HG03354 (cell line): ENCODE results near the gene NGDN.
"Not testable (repeated sequence)": the region's sequence is repeated elsewhere in the genome, so short reads cannot be mapped to it uniquely, and the experiment has no call there.

Experiments
- ATAC-seq: cut with Tn5 transposase; IDR thresholded peaks from one replicate; pipeline ENCODE4 v1.9.1; 2021; ENCODE audit warnings: mild to moderate bottlenecking; ENCODE audit not compliant: unreplicated experiment, poor library complexity, severe bottlenecking

NGDN gene

DNA sequence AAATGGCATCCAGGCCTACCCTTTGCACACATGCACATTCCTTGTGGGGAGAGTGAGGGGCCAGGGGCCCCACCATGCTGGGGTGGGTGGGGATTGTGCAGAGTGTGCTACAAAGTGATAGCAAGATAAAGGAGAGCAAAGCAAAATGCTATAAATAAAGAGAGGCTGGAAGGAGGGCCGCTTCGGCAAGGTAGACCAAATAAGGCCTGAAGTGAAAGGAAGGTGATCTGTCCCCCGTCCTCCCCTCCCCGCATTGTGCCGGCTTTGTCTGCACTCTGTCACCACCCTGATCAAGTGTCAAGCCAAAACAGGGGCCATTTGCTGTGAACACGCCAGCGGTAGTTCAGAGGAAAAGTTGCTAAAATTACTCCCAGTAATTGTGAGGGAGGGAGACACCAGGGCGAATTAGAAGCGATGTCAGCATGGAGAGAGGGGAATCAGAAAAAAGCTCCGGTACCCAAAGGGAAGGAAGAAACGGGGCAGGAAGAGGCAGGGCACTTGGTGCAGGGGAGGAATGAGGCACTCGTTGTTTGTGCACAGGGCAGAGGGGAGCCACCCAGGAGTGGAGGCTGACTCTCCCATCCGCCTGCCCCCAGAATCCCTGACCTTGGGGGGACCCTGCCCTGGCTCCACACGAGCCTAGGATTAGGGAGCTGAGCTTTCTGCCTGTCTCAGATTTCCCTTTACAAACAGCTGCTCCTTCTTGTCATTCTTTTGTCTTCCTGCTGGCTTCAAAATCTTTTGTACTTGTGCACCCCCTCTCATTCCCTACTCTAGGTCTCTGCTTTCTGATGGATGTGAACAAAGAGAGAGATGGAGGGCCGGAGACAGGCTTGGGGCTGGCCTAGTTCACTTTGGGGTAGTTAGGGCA is 31.2 kb upstream of the NGDN start:
- no peak for ATAC-seq

DNA sequence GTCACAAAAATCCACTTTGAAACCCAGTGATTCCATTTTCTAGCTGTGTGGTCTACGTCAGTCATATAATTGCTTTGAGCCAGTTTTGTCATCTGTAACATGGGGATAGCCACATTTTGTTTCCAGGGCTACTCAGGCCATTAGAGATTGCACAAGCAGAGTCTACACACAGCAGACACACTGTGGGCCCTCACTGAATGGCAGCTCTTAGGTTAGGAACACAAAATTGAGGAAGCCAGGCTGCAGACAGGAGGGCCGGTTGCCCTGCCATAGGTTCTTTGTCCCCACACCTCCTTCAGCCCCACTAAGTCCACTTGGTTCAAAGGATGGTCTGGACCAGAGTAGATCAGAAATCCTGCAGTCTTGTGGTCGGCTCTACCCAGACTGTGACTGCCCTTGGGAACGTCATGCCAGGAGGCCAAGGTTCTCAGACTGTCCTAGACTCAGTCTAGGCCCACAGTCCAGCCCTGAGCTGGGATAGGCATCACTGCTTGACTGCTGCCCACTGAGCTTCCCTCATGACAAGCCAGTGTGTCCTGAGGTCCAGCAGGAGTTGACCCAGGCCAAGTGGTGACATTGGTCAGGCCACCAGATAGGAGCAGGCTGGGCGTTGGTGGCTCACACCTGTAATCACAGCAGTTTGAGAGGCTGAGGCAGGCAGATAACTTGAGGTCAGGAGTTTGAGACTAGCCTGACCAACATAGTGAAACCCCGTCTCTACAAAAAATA is 30.2 kb upstream of the NGDN start:
- ATAC-seq: no peak

DNA sequence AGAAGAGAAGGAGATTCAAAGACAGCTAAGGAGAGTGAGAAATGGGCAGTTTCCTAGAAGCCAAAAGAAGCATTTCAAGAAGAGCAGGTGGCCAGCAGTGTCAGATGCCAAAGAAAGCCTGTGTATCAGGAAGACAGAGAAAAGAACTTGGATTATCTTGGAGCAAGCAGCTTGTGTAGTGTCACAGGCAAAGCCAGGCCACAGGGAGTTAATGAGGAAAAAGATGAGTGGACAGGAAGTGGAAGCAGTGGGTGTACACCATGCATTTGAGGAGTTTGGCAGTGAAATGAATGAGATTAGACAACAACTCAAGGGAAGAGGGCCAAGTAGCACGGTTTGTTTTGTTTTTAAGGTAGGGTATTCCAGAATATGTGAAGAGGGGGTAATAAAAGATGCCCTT is 28.4 kb upstream of the NGDN start:
- no peak for ATAC-seq

DNA sequence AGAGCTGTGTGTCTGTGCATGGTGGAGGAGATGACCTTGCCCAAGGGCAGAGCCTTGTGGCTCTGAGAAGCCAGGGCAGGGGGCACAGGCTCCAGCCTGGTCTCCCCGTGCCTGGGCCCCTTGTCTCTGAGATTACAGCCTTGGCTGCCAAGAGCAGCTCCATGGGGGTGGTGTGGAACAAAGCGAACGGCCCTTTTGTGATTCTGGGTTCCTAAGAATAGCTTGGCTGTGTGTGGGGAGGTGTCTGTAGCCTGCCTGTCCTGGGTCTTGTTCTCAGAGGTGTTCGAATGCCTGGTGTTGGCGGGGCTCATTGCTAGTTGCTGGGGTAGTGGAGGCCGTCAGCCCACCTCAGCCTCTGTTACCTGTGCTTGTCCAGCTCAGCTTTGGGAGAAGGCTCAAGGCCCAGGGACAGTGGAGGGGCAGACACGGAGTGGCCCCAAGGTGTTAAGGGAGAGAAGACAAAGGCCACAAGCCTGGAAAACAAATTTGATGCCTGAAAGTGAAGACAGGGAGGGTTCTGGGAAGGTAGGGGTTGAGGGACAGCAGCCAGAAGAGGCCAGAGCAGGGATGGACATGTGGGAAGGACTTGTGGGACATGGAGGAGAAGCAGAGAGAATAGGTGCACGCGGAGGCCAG is 26.7 kb upstream of the NGDN start:
- no peak for ATAC-seq

- no peak for ATAC-seq
Measured at GRCh38 chr14:23443411-23443812, 26.1 kb upstream of the NGDN start.

GRCh38 chr14:23443881-23444280 is 25.6 kb upstream of the NGDN start:
- ATAC-seq: no peak

DNA sequence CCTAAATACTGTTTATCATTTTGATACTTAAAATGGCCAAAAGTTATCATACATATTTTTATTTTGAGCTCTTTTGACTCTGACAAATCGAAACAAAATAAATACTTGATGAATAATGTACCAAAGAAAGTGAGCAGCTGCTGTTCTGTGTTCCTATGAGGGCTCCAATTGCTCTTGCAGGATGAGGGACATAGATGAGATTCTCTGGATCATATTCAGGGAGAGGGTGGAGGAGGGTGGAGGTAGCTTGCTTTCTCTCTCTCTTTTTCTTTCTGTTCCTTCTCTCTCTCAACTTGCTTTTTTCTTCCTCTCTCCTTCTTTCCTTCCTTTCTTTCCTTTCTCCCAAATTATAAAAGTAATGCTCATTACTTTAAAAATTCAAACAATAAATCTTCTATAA is 25.2 kb upstream of the NGDN start:
- no peak for ATAC-seq

- ATAC-seq: no peak
Measured at GRCh38 chr14:23445773-23446172, 23.7 kb upstream of the NGDN start.

DNA sequence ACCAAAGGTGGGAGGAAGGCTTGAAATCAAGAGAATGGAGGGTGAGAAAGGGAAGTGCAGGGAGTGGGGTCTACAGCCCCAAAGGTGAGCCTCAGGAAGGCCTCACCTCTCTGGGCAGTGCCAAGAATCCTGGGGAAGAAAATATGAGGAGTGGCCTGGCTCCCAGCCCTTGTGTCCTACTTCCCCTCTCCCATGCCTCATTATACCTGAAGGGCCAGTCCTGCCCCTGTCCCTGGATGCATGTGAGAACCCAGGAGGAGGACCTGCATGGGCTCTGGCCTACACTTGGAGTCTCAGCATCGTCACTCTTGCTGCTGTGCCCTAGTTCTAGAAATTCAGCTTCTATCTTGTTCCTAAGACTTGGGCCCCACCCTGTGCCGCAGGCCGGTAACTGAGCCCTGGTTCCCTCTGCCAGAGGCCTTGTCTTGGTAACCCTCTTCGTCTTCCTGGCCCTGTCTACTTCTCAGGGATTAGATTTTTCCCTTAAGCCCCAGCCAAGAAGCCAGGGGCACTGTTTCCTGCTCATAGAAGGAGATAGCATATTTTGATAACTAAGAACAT is 23.1 kb upstream of the NGDN start:
- no peak for ATAC-seq

DNA sequence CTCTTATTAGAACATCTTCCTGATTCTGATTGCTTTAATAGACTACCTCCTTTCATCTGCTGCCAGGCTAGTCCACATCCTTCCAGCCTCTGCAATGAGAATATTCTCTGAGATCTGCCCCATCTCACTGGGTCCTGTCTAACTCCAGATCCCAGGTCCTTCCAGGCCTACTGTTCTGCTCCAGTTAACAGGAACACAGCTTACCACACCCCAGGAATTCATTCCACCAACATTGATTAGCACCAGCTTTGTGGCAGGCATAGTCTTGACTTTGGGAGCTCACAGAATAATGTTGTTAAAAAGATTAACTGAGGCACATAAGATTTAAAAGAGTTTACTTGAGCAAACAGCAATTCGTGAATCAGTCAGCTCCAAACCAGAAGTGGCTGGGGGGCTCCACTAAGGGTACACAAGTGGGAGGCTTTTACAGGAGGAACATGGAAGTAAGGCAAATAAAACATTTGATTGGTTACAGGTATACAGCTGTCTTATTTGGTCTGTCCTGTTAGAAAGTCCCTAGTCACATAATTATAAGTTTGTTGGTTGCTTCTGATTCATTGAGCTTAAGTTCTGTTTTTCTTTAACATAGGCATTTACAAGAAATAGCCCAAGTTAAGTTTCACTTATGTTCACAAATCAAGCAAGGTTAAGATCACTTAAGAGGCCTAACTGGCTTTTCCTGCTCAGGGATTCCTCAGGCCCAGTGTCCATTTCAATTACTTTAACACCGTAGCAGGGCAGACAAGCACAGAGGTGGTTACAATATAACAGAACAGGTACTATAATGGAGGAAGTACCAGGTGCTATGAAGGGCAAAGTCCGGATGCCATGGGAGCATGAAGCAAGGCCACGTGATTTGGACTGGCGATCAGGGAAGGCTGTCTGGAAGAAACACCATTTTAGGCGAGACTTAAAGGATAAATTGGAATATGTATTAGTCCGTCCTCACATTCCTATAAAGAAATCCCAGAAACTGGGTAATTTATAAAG is 21.8 kb upstream of the NGDN start:
- no peak for ATAC-seq

DNA sequence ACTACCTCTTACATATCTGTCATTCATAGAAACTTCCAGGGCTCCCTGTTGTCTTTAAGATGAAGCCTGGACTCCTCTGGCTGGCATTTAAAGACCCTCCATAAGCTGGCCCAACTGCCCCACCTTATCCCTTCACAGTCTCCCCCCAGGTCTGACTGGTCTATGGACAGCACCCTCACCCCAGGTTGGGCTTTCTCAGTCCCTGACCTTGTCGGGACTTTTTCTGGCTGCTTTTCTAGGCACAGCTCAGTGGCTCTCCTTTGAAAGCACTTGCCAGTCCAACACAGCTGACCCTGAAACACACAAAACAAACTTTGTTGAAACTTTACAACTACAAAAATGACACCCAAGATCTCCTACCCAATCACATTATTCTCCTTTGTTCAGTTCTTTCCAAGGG is 20.2 kb upstream of the NGDN start:
- no peak for ATAC-seq

- ATAC-seq: no peak
Measured at GRCh38 chr14:23450379-23450778, 19.1 kb upstream of the NGDN start.

DNA sequence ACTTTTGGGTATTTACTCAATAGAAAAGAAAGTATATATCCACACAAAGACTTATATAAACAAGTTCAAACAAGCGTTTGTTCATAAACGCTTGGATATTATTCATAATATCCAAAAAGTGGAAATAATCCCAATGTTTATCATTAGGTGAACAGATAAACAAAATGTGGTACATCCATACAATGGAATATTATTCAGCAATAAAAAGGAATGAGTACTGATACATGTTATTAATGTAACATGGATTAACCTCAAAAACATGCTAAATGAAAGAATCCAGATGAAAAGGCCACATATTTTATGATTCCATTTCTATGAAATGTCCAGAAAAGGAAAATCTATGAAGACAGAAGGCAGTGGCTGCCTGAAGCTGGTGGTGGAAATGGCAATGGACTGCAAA is 17.3 kb upstream of the NGDN start:
- no peak for ATAC-seq

DNA sequence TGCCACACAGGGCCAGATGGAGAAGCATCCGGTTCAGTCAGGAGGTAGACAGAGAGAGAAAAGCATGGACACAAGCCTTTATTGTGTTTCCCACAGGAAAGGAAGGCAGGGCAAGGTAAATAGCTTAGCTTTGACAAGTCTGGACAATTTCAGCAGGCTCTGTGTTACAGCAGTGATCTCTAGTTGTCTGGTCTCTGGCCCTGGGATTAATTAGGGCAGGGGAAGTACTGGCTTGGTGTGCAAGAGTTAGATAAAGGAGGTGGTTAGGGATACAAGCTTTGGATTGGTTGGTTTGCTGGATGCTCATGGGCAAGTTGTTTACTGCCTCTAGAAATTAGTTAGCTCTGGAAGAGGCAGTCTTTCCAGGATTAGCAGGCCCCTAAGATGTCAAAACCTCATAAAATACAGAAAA is 15.1 kb upstream of the NGDN start:
- ATAC-seq: no peak

DNA sequence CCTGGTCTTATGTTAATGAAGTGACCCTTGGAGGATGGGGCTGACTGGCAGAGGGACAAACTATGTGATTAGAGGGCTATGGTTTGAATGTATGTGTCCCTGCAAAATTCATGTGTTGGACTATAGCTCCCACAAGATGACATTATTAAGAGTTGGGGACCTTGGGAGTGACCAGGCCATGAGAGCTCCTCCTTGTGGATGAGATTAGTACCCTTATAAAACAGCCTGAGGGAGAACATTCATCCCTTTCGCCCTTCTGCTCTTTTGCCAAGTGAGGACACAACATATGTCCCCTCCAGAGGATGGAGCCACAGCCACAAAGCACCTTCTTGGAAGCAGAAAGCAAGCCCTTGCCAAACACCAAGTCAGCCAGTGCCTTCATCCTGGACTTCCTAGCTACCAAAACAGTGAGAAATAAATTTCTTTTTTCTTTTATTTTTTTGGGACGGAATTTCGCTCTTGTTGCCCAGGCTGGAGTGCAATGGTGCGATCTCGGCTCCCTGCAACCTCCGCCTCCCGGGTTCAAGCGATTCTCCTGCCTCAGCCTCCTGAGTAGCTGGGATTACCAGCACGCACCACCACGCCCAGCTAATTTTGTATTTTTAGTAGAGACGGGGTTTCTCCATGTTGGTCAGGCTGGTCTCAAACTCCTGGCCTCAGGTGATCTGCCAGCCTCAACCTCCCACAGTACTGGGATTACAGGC is 12.5 kb upstream of the NGDN start:
- not testable (repeated sequence) for ATAC-seq

- no peak for ATAC-seq
Measured at GRCh38 chr14:23457587-23458445, 11.7 kb upstream of the NGDN start.

DNA sequence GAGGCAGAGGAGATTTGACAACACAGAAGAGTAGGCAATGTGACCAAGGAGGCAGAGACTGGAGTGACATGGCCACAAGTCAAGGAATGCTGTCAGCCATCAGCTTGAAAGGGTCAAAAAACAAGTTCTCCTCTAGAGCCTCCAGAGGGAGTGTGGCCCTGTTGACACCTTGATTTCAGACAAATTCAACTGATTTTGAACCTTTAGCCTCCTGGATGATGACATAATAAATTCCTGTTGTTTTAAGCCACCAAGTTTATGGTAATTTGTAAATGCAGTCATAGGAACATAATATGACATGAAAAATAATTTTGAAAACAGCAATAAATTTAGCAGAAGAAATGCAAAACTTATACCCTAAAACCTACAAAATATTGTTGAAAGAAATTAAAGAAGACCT is 8.5 kb upstream of the NGDN start:
- no peak for ATAC-seq

- ATAC-seq: no peak
Measured at GRCh38 chr14:23464700-23465099, 4.8 kb upstream of the NGDN start.
